Mesodermal cell (in vitro differentiated cells): Measurements from ENCODE around the gene GPR162.

Experiments
- H3K27ac ChIP-seq: 2 replicates; pipeline ENCODE4 v1.7.0; 2013; ENCODE audit warnings: mild to moderate bottlenecking, low read depth, low read length, moderate library complexity; ENCODE audit not compliant: severe bottlenecking
- H3K36me3 ChIP-seq: 2 replicates; pipeline ENCODE4 v1.7.1; 2013; ENCODE audit warnings: mild to moderate bottlenecking, low read length, moderate library complexity; ENCODE audit not compliant: control insufficient read depth, insufficient read depth
- H3K4me1 ChIP-seq: one replicate; pipeline ENCODE4 v1.7.1; 2013; ENCODE audit warnings: mild to moderate bottlenecking, low read length; ENCODE audit not compliant: insufficient read depth, control insufficient read depth, poor library complexity, severe bottlenecking
- H3K4me3 ChIP-seq: 2 replicates; pipeline ENCODE4 v1.7.0; 2013; ENCODE audit warnings: low read length, control low read depth, mild to moderate bottlenecking; ENCODE audit not compliant: insufficient read depth, poor library complexity, severe bottlenecking; ENCODE audit errors: extremely low read depth
- H3K9me3 ChIP-seq: 2 replicates; pipeline ENCODE4 v1.7.1; 2013; ENCODE audit warnings: mild to moderate bottlenecking, low read length, moderate library complexity; ENCODE audit not compliant: control insufficient read depth
- whole genome bisulfite sequencing, 2 experiments: methylation state at CpG; one replicate each; pipeline ENCODE4 v1.1.5; 2013; ENCODE audit warnings: missing lambda C conversion rate in 2 of 2; ENCODE audit not compliant: insufficient coverage in 2 of 2; 5-methylcytosine and 5-hydroxymethylcytosine counted together

The GPR162 gene

DNA sequence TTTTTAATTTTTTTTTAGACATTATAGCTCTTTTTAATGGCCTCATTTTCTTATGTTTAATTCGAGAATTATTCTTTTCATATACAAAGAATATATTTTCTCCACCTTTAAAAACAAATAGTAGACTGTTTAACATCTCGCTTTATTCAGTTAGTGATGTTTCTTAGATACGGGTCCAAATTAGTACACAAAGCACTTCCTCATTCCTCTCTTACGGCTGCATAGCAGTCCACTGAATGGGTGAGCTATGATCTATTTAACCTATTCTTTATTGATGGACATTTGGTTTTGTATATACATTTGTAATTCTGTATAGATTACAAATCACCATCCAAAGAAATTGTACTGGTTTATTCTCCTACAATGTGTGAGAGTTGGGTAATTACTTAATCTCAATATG lies 8.3 kb upstream of the GPR162 start:
- Histone ChIP-seq H3K27ac (no peak overlapping the region), H3K36me3 (no peaks in the 10 kb centered on the region)

DNA sequence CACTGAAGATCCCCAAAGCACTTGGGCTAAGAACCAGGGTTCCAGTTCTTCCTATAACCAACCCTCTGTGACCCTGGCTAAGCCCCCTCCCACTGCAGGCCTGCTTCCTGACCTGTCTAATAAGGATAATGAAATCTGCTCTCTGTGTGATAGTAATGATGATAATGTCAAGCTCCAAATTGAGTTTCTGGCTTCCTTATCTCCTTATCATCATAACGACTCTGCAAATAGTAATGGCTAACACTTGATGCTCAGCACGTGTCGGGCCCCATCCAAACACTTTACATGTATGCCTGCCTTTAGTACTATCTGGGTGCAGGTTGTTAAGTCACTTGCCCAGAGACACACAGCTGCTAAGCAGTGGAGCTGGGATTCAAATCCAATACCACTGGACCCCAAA lies 5.0 kb upstream of the GPR162 start:
- WGBS, 2 experiments: 64 to 100% methylated on average over 2 of the region's 3 CpGs
- no peaks in the 10 kb centered on the region for H3K36me3 ChIP-seq
- H3K9me3 ChIP-seq: no peaks in the 10 kb centered on the region
- H3K4me3 ChIP-seq: no peak overlapping the region
- H3K27ac ChIP-seq: no peak overlapping the region
- H3K4me1 ChIP-seq: peaks cover 29% of the 10 kb centered on the region

More for the DNA sequence above, 8.3 kb upstream of the GPR162 start:
- H3K4me3 ChIP-seq: no peak overlapping the region
- no peaks in the 10 kb centered on the region for H3K9me3 ChIP-seq
- H3K4me1 ChIP-seq: peaks cover 7% of the 10 kb centered on the region
- no CpG with 5 or more reads among the region's 4 CpGs for WGBS, 2 experiments

DNA sequence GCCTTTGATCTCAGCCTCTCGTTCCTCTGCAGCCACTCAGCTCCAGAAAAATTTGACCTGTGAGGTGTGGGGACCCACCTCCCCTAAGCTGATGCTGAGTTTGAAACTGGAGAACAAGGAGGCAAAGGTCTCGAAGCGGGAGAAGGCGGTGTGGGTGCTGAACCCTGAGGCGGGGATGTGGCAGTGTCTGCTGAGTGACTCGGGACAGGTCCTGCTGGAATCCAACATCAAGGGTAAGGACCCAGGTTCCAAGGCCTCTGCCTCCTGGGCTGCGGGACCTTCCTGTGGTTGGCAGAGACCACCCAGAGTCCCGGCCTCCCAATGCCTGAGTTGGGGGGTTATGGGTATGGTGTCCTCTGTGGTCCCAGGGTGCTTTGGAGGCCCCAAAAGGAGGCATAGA lies 4.5 kb upstream of the GPR162 start:
- WGBS, 2 experiments: 95 to 100% methylated on average over 6 to 8 of the region's 8 CpGs
- no peak overlapping the region for H3K27ac ChIP-seq

DNA sequence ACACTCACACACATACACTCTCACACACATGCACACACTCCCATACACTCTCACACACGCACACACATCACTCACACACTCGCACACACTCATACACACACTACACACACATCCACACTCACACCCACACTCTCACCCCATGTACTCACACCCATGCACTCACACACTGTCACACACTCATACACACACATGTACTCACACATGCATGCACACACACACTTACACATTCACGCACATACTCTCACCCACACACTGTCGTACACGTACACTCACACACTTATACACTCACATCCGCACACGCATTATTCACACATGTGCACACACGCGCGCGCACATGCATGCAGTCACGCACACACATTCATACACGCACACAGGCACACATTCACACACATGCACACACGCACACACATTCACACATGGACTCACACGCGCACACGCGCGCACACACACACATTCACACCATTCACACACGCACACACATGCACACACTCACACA lies 3.9 kb upstream of the GPR162 start:
- Histone ChIP-seq H3K4me1 (peaks cover 35% of the 10 kb centered on the region), H3K9me3 (no peaks in the 10 kb centered on the region), H3K36me3 (no peaks in the 10 kb centered on the region), H3K4me3 (no peak overlapping the region), H3K27ac (no peak overlapping the region)
- 87 to 92% methylated on average over 18 to 20 of the region's 20 CpGs for WGBS, 2 experiments

More for the DNA sequence above, 4.5 kb upstream of the GPR162 start:
- H3K4me1 ChIP-seq: peaks cover 31% of the 10 kb centered on the region
- H3K9me3 ChIP-seq: no peaks in the 10 kb centered on the region
- H3K36me3 ChIP-seq: no peaks in the 10 kb centered on the region
- no peak overlapping the region for H3K4me3 ChIP-seq

DNA sequence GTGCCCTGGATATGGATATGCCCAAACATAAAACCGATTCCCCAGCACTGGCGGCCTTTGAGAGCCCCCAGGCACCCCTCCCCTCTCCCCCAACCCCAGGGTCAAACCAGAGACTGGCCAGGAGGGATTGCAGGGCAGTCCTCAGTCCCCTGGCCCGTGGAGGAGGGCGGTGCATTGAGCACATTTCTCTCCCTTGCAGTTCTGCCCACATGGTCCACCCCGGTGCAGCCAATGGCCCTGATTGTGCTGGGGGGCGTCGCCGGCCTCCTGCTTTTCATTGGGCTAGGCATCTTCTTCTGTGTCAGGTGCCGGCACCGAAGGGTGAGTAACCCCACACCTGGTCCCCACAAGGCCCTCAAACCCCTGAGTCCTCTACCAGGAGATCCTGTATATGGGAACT lies 3.4 kb upstream of the GPR162 start:
- Histone ChIP-seq H3K4me1 (peaks cover 40% of the 10 kb centered on the region), H3K36me3 (no peaks in the 10 kb centered on the region), H3K9me3 (no peaks in the 10 kb centered on the region), H3K27ac (peak overlapping the region; percentile 62), H3K4me3 (no peak overlapping the region)
- 65 to 71% methylated on average over 8 to 10 of the region's 10 CpGs for WGBS, 2 experiments

DNA sequence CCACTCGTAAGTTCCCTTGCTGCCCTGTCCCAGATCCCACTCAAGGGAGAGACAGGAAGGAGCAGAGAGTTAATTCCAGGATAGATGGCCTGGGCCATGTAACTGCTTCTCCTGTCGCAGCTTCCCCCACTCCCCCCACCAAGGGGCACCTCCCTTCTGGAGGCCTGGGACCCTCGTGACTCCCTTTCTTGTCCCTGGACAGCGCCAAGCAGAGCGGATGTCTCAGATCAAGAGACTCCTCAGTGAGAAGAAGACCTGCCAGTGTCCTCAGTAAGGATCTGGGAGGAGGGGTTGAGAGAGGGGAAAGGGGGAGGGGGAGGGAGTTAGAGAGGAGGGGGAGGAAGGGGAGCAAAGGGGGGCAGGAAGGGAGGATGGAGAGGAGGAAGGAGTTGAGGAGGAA lies 3.0 kb upstream of the GPR162 start:
- Histone ChIP-seq H3K4me3 (no peak overlapping the region), H3K9me3 (no peaks in the 10 kb centered on the region), H3K27ac (peak overlapping the region; percentile 62), H3K4me1 (peaks cover 40% of the 10 kb centered on the region), H3K36me3 (no peaks in the 10 kb centered on the region)
- 70 to 87% methylated on average over 2 to 4 of the region's 5 CpGs for WGBS, 2 experiments

DNA sequence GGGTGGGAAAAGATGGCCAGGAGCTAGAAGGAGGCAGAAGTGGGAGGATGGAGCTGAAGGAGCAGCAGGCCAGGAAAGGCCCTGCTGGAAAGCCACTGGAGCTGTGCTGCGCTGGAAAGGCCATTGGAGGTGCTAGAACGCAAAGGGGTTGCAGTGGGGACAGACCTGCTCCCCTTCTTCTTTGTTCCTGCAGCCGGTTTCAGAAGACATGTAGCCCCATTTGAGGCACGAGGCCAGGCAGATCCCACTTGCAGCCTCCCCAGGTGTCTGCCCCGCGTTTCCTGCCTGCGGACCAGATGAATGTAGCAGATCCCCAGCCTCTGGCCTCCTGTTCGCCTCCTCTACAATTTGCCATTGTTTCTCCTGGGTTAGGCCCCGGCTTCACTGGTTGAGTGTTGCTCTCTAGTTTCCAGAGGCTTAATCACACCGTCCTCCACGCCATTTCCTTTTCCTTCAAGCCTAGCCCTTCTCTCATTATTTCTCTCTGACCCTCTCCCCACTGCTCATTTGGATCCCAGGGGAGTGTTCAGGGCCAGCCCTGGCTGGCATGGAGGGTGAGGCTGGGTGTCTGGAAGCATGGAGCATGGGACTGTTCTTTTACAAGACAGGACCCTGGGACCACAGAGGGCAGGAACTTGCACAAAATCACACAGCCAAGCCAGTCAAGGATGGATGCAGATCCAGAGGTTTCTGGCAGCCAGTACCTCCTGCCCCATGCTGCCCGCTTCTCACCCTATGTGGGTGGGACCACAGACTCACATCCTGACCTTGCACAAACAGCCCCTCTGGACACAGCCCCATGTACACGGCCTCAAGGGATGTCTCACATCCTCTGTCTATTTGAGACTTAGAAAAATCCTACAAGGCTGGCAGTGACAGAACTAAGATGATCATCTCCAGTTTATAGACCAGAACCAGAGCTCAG lies 2.3 kb upstream of the GPR162 start:
- WGBS, 2 experiments: 78 to 86% methylated on average over 10 to 13 of the region's 13 CpGs
- Histone ChIP-seq H3K27ac (peak overlapping the region; percentile 41), H3K4me3 (no peak overlapping the region), H3K36me3 (peaks cover 2% of the 10 kb centered on the region), H3K4me1 (peaks cover 40% of the 10 kb centered on the region), H3K9me3 (no peaks in the 10 kb centered on the region)

DNA sequence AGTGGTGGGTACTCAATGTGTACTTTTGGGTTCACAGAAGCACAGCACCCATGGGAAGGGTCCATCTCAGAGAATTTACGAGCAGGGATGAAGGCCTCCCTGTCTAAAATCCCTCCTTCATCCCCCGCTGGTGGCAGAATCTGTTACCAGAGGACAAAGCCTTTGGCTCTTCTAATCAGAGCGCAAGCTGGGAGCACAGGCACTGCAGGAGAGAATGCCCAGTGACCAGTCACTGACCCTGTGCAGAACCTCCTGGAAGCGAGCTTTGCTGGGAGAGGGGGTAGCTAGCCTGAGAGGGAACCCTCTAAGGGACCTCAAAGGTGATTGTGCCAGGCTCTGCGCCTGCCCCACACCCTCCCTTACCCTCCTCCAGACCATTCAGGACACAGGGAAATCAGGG lies 1.5 kb upstream of the GPR162 start:
- 73% methylated on average over 2 to 4 of the region's 5 CpGs for WGBS, 2 experiments
- Histone ChIP-seq H3K4me1 (peaks cover 40% of the 10 kb centered on the region), H3K36me3 (peaks cover 4% of the 10 kb centered on the region), H3K27ac (peak overlapping the region; percentile 10), H3K9me3 (no peaks in the 10 kb centered on the region), H3K4me3 (peak overlapping the region; percentile 40)

DNA sequence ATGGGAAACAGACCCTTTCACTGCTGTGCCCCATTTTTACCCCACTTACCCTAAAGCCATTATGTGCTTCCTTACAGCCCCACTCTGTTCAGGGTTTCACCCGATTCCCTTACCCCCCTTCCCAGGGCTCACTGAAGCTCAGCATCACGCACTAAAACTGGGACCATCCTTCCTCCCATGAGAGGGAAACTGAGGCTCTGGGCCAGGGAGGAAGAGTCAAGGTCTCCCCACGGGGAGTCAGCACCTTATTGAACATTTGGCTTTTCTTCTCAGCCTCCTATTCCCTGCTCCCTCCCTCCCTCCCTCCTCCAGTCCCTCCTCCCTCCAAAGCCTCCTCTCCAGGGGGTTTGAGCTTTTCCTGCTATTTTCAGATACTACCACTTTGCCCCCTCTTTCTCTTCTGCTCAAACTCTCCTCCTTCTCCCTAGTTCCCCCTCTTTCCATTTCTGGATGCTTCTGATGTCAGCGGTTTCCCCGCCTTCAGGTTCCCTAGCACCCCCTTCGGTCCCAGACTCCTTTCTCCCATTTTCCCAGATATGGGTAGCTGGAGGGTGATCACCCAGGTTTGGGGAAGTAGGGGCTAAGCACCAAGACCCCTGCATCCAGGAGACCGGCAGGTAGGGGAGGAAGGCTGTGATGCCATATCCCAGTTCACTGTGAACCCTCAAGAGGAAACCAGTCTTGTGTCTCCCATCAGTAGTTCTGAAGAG lies 960 bp downstream of the GPR162 start:
- H3K9me3 ChIP-seq: no peaks in the 10 kb centered on the region
- H3K4me3 ChIP-seq: peak overlapping the region; percentile 40
- peaks cover 14% of the 10 kb centered on the region for H3K36me3 ChIP-seq
- WGBS, 2 experiments: 30 to 41% methylated on average over 2 to 4 of the region's 7 CpGs
- no peak overlapping the region for H3K27ac ChIP-seq
- peaks cover 48% of the 10 kb centered on the region for H3K4me1 ChIP-seq

DNA sequence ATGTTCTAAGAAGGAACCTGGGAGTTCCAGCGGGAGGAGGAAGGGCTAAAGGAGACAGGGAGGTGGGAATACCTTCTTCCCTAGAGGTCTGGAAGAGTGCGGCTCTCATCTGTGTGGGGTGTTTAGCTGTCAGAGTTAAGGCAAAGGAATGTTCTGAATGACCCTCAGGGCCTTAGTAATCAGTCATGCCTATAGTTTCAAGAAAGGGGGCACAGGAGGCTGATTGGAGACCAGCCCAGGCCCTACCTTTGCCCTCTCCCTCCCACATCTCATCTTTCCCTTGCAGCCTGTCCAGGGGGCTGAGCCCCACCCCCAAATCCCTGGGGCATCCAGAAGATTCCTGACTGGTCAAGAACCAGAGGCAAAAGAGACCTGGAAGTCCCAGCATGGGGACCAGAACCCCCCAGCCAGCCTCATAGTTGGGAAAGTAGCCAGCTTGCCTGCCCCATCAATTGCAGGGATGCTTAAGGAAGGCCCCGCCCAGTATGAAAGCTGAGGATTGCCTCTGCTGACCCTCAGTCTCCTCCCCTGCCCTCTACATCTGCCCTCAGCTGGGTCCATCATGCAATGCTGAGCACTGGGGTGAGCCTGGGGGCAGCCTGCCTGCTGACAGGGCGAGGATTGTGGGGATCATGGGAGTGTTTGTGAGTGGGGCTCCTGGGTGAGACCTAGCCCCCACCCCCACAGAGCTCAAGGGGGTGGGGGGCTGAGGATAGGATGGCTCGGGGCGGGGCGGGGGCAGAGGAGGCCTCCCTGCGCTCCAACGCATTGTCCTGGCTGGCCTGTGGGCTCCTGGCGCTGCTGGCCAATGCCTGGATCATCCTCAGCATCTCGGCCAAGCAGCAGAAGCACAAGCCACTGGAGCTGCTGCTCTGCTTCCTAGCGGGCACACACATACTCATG lies 1.8 kb downstream of the GPR162 start:
- Histone ChIP-seq H3K27ac (no peak overlapping the region), H3K4me3 (no peak overlapping the region), H3K36me3 (peaks cover 14% of the 10 kb centered on the region), H3K4me1 (peaks cover 44% of the 10 kb centered on the region), H3K9me3 (no peaks in the 10 kb centered on the region)
- 80 to 81% methylated on average over 5 to 11 of the region's 12 CpGs for WGBS, 2 experiments
